KBM-7 (cell line): ENCODE results near the gene AURKB.

ENCODE experiments used
- DNase-seq: peaks from one replicate; pipeline ENCODE4 v3.0.0-alpha.2; 2015
- in situ Hi-C: fragments of 300-500 bp; cut with MboI; formaldehyde crosslinking; loops from 2 replicates; pipeline ENCODE4 v1.14.3; 2020; ENCODE audit warnings: low sequenced_read_pairs, low pct_unique_long_range_greater_than_20kb, mixed read lengths

Gene AURKB

DNA sequence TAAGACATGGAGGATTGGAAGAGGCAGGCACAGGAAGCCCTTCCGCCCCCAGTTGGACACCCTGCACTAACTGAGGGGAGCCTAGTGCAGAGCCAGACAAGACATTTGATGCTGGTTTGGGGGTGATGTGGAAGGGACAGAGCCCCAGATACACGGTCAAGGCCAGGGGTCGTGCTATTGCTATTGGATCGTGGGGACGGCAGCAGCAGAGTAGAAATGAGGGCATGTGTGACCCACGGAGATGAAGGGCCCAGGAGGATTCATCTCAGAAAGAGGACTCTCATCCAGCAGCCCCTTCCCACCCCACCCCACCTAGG, 45.6 kb downstream of the AURKB start:
- no peak for DNase-seq
- in situ Hi-C loops, result no loop called here

DNA sequence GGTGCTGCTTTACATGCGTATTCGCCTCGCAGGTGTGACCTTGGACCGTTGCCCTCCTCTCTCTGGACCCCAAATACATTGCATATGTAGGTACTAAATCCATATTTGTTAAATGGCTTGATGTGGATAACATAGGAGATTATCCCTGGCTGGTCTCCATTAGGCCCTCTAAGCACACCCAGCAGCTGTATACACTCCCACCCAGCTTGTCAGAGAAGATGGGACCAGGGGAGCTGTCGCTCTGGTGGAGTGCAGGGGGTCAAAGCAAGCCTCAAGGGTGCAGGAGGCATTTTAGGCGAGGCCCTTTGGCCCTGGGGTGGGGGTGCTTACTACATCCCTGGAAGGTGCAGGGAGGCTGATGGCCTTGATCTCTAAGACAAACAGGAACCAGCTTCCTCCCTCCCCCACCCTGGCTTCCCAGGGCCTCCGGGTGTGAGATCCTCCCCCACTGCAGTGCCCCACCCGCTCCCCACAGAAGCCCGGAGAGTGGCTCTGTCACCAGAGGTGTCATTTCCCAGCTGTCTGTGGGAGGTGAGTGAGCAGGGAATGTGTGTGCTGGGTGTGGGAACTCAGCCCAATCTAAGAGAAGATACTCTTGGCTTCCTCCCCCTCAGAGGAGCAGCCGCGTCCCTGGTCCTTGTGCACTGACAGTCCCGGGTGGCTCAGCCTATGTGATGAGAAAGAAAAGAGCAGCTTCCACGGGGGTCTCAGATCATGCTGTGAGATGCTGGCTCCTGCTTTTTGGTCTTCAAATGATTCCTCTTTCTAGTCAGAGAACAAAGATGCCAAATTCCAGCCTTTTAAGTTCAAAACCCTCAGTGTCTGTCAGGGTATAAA, 46.2 kb downstream of the AURKB start:
- in situ Hi-C loops, result no loop called here
- peak; percentile 93 for DNase-seq

DNA sequence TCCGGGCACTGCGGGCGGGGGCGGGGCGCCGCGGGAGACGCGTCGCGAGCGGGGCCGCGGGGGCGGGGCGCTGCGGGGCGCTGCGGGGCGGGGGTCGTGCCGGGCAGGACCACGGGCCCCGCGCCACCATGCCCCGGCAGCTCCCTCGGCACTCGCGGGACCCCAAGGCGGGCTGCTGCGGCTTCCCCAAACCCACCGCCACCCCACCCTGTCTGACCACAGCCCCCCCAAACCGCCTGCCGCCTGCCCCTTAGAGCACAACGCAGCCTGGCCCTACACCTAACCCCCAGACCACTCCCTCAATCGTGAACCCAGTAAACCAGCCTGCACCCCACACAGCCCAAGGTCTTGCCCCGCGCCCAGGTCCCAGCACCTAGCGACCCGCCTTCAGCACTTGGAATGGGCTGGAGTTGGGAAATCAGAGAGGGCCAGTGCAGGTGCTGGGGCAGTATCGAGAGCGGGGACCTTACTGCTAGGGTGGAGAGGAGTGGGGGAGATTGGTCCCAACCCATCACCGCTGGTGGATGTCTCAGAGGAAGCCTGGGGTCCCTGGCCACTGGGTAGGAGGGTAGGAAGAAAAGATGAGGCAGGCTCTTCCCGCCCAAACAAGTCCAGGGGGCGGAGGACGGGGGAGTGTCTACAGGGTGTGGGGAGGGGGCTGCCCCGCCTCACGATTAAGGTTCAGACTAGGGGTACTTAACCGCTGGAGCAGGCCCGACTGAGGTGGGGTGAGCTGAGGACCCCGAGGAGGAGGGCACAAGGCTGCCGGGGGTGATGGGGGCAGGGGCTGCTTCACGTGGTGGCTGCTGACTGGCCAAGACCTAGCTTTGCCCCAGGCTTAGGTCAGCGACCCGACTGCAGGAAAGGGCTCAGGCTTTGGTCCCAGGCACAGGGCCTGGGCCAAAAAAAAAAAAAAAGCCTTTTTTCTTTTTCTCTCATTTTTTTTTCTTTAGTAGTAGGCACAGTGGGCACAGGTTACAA, 47.1 kb downstream of the AURKB start:
- DNase-seq, result no peak

DNA sequence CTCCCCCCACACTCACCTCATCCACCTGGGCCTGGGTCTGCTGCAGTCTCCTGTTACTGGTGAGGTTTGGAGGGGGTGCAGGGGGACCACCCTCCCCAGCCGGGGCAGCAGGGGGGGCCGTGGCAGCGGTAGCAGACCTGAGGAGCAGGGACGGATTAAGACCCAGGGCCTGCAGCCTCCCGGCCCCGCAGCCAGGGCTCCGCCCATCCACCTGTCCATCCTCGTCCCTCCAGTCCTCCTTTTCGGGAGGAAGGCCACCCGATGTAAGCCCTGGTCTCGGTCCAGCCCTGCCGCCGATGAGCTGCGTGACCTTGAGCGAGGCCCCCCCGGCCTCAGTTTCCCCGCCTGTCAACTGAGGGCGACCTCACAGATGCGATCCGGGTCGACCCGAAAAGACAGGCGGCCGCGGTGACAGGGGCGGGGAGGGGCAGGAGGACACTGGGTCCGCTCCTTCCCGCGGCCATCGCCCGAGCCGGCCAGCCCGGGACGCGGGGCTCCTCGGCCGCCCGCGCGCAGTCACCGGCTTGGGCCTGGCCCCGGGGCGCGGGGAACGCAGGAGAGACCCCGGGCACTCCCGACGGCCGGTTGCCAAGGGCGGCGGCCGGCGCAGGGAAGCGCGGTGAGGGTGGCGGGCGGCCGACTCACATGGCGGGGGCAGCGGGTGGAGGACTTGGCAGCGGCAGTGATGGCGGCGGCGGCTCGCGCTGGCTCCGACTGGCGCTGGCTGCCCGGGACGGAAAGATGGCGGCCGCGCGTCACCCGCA, 48.0 kb downstream of the AURKB start, which contains the start of gene VAMP2:
Gene VAMP2 (minus strand): TSS at position 716 of the 764 bp plus-strand sequence. CDS start 69 bp downstream, at position 647.
- DNase-seq, result no peak
- in situ Hi-C loops, result no loop called here

More for the DNA sequence above, 47.1 kb downstream of the AURKB start:
- in situ Hi-C loops, result no loop called here

DNA sequence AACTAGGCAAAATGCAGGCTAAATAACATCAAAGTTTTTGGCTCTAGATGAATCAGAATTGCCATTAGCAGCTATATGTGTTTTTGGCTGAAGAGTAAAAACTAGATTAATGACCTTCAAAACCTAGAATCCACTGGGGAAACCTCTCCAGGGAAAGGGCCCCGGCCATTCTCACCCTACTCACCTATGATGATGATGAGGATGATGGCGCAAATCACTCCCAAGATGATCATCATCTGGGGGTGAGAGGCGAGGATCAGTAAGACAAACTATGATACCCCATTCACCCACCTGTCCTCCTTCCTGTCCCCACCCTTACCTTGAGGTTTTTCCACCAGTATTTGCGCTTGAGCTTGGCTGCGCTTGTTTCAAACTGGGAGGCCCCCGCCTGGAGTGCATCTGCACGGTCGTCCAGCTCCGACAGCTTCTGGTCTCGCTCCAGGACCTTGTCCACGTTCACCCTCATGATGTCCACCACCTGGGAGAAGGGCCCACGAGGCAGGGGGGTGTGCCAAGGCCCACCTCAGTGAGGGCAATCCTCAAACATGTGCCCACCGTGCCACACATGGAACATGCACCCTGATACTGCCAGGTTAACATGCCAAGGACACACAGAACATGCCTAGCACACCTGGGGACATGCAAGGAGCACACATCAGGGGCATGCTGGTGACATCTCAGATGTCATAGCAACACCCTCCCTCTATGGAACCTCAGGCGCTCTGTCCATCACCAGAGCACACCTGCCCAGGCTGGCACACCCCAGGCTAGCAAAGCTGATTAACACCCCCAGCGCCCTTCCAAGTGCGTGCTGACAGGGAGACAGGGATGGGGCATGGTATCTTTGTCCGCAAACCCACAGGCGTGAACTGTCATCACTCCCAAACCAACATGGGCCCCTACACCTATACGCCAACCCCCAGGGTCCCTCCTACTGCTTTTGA, 48.8 kb downstream of the AURKB start:
- no peak for DNase-seq
- in situ Hi-C loops, result no loop called here

DNA sequence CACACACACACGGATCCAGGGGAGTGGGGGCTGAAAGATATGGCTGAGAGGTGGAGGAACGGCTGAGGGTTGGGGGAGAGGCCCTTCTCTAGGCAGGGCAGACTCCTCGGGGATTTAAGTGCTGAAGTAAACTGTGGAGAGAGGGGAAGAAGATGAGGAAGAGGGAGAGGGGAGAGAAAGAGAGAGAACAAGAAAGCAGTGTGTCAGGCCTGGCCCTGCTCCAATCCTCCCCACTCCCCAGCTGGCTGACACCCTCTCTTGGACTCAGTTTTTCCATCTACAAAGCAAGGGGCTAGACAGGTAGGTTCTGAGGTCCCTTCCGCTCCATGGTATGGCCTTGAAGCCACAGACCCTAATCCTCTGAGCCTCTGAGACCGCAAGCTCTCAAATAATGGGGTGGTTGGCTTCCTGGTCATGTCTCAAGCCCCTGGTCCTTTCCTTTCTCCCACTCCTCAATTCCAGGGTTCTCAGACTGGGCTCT, 49.6 kb downstream of the AURKB start:
- in situ Hi-C loops, result no loop called here
- DNase-seq, result no peak

DNA sequence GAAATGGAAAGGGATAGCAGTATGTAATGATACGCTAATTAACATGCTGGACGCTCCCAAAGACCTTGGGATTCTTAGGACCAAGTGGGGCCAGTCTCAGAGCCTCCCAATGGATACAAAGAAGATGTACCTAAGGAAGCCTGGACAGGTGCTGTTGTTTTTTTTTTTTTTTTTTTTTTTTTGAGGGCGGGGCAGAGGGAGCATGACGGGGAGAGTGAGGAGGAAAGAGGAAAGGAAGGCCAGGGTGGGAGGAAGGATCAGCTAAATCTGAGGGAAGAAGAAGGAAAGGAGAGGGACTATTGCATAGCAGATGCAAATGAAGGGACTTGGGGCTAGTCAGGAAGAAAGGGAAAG, 50.2 kb downstream of the AURKB start:
- DNase-seq, result no peak
- in situ Hi-C loops, result no loop called here

DNA sequence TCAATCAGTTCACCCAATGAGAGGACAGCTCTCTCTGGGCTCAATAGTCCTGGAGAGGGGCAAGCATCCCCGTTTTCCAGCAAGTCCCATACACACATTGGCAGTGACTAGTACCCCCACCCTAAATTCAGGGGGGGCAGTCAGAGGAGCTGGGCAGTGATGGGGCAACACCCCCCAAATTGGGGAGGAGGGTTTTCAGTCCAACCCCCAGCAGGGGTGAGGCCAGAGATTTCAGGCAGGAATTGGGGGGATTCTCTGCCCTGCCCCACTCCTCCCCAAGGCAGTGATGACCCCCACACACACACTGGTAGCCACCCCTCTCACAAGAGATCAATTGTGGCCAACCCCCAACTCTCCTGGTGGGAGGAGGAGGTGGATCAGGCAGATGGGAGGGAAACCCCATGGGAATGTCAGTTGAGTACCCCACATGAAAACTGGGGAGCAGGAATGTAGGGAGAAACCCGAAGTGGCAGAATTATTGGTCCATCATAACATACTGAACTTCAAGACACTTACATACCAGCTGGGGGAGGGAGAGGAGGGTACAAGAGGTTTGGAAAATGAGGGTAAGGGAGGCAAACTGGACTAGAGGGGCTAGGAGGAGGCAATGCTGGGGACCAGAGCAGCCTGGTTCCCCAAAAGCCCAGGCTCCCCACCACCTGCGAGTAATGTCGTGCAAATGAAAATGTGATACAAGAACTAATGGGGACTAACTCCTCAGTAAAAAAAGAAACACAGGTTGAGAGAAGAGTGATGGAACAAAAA, 50.7 kb downstream of the AURKB start:
- in situ Hi-C loops, result no loop called here
- DNase-seq, result no peak

DNA sequence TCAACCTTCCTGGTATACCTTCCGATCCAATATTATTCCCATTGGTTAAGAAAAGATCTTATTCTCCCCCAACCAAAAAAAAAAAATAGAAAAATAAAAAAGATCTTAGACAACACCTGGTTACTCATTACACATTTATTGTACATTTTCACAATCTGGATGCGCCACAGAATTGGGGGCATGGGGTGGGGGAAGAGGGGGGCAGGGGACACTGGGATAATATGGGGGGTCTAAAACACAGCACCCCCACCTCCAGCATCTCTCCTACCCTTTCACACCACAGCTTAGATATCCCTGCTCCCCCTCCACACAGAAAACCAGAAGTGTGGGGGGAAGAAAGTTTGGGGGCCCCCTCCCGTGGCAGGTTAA, 51.4 kb downstream of the AURKB start:
- DNase-seq, result no peak
- in situ Hi-C loops, result no loop called here

DNA sequence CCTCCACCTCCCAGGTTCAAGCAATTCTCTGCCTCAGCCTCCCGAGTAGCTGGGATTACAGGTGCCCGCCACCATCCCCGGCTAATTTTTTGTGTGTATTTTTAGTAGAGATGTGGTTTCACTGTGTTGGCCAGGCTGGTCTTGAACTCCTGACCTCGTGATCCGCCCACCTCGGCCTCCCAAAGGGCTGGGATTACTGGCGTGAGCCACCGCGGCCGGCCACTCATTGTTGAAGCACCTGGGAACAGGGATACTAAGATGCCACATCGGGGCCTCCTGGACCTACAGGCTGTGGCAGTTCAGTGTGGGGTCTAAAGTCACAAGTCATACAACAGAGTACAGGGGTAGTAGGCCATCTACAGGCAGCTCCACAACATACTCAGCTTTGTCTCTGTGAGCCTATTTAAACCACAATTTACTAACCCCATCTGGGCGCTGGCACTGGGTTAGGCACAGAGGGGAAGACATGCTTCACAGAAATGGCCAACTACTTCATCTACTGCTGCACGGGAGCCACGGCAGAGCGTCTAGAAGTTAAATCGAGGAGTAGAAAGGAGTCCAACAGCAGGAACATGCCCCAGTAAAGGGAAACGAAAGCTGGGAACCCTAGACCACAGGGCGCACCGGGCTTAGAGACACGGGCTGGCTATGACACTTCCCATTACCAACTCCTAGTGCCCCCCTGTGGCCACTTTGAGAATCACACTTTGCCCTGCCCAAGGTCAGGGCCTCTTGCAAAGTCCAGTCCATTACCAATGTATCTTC, 51.9 kb downstream of the AURKB start:
- in situ Hi-C loops, result no loop called here
- DNase-seq, result peak; percentile 90

DNA sequence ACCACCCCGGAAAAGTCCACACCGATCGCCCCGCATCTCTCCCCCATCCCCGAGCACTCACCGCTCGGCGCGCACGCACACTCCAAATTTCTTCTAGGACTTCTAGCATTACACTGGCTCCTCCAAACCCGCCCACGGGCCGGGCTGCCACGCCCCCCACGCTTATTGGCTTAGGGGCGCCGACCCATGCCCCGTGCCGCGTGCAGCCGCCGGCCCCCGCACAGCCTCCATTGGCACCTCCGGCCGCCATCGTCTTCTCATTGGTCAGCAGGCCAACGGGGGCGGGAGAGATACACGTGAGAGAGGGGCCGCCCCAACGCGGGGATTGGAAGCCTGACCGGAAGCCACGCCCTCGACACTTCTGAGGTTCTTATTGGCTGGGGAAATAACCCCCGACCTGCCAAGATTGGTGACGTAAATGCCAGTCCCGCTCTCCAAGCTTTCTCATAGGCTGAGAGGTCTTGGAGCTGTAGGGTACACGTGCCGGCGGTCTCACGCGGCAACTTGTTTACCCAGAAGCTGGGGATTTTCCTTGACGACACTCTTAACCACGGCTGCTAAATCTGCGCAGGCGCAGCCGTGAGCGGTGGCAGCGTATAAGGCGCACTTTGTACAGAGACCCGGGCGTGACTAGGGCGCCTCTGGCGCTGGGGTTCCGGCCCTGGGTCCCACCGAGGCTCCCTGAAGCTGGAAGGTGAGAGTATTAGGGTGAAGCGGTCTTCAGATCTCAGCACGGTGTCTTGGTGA, 54.0 kb downstream of the AURKB start:
- DNase-seq, result peak; percentile 100
- in situ Hi-C loops, result no loop called here

DNA sequence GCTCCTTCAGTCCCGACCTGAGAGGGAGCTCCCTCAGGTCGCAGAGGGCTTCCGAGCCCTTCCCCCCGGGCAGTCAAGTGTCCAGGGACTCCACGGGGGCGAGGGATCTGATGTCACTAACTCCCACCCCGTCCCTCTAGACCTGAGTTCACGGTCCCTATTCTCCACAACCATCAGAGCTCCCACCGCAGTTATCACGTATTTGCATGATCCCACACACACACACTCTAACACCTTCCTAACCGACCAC, 54.5 kb downstream of the AURKB start:
- no peak for DNase-seq
- in situ Hi-C loops, result no loop called here

DNA sequence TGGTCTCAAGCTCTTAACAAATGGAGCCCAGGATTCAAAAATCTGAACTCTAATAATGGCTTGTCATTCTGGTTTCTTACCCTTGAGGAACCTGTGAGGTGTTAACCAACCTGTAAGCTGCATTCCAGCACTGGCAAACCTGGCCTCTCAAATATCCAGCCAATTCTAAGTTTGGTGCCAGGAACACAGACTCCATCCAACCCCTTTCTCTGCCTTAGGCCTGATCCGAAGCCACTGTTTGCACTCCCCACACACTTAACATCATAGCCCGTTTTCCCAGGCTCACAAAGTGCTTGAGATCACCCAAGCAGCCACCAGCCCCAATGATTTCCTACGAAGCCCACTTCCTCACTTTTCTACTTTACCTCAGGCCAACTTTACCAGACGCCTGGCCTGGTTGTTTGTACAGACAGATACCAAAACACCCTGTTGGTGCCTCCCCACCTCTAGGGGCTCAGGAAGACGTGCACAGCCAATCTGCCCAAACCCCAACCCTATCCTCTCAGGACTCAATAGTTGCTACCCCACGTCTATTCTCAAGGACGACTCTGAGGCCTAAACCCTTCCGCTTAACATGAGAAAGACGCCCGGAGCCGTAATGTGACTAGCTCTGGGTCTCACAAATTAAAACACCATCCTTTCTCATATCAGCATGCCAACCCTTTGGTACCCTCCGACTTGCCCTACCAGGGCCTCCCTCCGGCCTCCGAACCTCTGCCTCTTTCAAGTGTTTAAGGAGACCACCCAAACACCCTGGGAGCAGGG, 55.0 kb downstream of the AURKB start:
- in situ Hi-C loops, result no loop called here
- no peak for DNase-seq
